GM19468 (cell line): Measurements from ENCODE around the gene MYBBP1A.

Experiments
- ATAC-seq: cut with Tn5 transposase; IDR thresholded peaks from one replicate; pipeline ENCODE4 v1.9.1; 2021; ENCODE audit warnings: mild to moderate bottlenecking, moderate library complexity, moderate number of reproducible peaks; ENCODE audit not compliant: unreplicated experiment; ENCODE audit errors: extremely low read depth

The MYBBP1A gene

GRCh38 chr17:4539576-4540223, 15.5 kb downstream of the MYBBP1A start:
- no peak for ATAC-seq

- no peak for ATAC-seq
Measured at GRCh38 chr17:4539025-4539424, 16.2 kb downstream of the MYBBP1A start.

- no peak for ATAC-seq
Measured at GRCh38 chr17:4538236-4539002, 16.8 kb downstream of the MYBBP1A start.

- no peak for ATAC-seq
Measured at GRCh38 chr17:4537451-4538235, 17.5 kb downstream of the MYBBP1A start.

GRCh38 chr17:4536742-4537411, 18.3 kb downstream of the MYBBP1A start:
- no peak for ATAC-seq

GRCh38 chr17:4536259-4536741, 18.9 kb downstream of the MYBBP1A start:
- ATAC-seq = no peak

GRCh38 chr17:4535667-4536258, 19.4 kb downstream of the MYBBP1A start:
- no peak for ATAC-seq

- no peak for ATAC-seq
Measured at GRCh38 chr17:4534928-4535666, 20.1 kb downstream of the MYBBP1A start.

GRCh38 chr17:4534515-4534914, 20.7 kb downstream of the MYBBP1A start:
- no peak for ATAC-seq

- ATAC-seq = no peak
Measured at GRCh38 chr17:4533523-4534504, 21.4 kb downstream of the MYBBP1A start.

- ATAC-seq = no peak
Measured at GRCh38 chr17:4532860-4533522, 22.2 kb downstream of the MYBBP1A start.

- no peak for ATAC-seq
Measured at GRCh38 chr17:4531988-4532736, 23.0 kb downstream of the MYBBP1A start.

GRCh38 chr17:4530799-4531730, 24.1 kb downstream of the MYBBP1A start:
- no peak for ATAC-seq

GRCh38 chr17:4529533-4530152, 25.5 kb downstream of the MYBBP1A start:
- ATAC-seq = no peak

GRCh38 chr17:4527566-4528125, 27.5 kb downstream of the MYBBP1A start:
- no peak for ATAC-seq
